Iris pigment epithelial cell (primary cell): ENCODE measurements around the gene C12orf75.
"Not testable (repeated sequence)": the region's sequence is repeated elsewhere in the genome, so short reads cannot be mapped to it uniquely, and the experiment has no call there.

Experiments used
- DNase-seq: peaks from one replicate; pipeline ENCODE4 v3.0.0-alpha.2; 2011; ENCODE audit warnings: low read depth

The C12orf75 gene

DNA sequence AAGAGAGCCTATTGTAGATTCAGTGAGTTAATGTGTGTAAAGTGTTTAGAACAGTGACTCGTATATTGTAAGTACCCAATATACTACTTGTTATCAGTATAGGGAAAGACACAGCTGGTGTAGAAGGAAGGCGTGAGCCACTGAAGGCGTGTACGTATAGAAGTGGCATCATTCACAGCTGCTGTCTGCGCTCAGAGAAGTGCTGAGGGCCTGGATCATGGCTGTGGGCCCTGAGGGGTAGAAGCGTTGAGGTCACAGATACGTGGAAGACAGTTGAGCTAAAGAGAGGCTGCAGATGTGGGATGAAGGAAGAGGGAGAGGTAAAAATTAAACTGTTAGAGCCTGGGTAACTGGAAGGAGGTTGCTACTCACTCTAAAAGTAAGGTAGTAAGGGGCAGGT is 5.9 kb downstream of the C12orf75 start:
- no peak for DNase-seq

DNA sequence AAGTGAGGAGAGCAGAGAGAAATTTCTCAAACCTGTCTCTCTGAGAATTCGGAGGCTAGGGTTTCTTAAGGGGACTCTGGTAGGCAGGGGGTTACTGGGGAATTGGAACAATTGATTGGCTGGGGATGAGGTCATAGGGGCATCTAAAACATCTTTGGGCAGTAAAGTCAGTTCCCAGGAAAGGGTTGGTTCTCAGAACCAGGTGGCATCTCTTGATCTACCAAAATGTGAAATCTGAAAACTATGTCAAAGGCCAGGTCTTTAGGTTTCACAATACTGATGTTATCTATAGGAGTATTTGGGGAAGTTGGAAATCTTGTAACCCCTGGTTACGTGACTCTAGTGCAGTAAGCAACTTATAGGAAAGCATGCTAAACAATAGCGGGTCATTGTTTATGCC is 6.9 kb downstream of the C12orf75 start:
- no peak for DNase-seq

DNA sequence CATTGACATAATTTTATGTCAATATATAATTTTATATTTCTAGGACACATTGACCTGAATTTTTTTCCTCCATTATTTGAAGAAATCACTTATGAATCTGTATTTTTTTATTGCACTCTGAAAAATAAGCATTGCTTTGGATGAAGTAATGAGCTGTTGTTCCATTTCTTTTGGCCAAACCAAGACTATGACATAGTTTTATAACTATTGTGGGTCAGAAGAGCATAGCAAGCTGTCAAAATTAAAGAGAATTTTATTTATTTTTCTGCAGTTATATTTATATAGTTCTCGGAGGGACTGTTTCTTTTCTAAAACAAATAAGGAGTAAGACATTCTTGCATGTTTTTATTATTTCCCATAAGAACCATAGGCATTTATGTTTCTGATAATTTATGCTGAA is 8.5 kb downstream of the C12orf75 start:
- no peak for DNase-seq

DNA sequence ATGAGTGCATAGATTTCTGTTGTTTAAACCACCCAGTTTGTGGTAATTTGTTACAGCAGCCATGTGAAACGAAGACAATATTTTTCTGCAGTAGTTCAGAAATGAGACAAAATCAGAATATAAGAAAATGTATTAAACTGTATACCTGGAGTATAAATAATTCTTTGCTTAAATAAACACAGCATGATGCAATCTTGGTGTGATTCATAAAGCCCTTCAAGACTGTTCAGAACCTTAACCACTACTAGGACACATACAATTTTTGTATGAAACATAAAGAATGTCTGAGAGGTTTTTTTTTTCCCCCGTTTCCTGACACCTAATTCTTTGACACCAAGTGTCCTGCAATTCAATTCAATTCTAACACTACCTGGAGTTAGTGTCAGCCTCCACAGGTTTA is 10.5 kb downstream of the C12orf75 start:
- DNase-seq: peak; percentile 87

DNA sequence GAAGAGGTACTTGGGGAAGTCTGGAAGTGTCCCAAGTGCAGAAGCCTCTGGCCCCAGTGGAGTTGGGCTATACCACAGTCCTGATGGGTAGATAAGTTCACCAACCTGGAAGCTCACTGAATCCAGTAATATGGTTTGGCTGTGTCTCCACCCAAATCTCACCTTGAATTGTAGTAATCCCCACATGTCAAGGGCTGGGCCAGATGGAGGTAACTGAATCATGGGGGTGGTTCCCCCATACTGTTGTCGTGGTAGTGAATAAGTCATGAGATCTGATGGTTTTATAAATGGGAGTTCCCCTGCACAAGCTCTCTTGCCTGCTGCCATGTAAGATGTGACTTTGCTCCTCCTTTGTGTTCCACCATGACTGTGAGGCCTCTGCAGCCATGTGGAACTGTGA is 11.1 kb downstream of the C12orf75 start:
- not testable (repeated sequence) for DNase-seq

DNA sequence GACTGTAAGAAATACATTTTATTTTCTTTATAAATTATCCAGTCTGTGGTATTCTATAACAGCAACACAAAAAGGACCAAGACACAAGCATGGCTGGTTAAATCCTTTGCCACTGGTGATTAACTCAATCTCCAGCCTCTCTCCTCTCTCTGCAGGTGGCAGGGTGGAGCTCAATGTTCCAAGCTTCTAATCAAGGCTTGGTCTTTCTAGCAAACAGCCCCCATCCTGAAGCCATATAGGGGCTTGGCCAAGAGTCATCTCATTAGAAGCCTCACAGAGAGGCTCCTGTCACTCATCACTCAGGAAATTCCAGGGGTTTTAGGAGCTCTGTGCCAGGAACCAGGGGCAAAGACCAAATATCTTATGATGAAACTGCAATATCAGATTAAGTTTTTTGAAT is 12.0 kb downstream of the C12orf75 start:
- DNase-seq: no peak

DNA sequence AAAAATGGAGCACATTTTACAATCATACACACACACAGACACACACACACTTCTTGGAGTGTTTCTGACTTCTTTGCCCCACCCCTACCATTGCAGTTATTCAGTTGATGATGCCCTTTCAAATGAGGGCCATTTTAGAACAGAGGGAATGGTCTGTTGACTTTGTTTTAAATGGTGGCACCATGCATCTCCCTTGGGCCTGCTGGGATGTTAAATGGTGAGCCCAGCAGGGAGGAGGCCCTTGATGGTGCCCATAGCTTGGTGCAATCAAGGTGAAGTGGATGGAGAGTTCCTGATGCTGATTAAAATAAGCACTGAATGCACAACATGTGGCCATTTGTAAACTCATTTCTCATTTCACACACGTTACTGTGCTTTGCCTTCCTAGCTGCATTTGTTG is 13.3 kb downstream of the C12orf75 start:
- DNase-seq: no peak

DNA sequence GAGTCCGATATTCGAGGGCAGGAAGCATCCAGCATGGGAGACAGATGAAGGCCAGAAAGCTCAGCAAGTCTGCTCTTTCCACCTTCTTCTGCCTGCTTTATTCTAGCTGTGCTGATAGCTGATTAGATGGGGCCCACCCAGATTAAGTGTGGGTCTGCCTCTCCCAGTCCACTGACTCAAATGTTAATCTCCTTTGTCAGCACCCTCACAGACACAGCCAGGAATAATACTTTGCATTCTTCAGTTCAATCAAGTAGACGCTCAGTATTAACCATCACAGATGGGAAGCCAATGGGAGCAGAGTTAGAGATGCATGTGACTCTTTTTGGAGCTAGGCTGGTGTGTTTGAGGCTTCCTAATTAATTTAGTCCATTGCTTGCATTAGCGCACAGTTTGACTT is 17.0 kb downstream of the C12orf75 start:
- DNase-seq: no peak

DNA sequence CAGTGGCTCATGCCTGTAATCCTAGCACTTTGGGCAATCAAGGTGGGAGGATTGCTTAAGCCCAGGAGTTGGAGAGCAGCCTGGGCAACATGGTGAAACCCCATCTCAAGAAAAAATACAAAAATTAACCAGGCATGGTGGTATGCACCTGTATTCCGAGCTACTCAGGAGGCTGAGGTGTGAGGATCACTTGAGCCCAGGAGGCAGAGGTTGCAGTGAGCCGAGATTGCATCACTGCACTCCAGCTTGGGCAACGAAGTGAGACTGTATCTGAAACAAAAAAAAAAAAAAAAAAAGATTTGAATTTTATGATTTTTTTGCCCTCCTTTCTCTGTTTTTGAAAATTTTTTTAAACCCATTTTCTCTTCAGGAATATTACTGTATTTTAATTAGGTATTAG is 17.7 kb downstream of the C12orf75 start:
- DNase-seq: no peak

DNA sequence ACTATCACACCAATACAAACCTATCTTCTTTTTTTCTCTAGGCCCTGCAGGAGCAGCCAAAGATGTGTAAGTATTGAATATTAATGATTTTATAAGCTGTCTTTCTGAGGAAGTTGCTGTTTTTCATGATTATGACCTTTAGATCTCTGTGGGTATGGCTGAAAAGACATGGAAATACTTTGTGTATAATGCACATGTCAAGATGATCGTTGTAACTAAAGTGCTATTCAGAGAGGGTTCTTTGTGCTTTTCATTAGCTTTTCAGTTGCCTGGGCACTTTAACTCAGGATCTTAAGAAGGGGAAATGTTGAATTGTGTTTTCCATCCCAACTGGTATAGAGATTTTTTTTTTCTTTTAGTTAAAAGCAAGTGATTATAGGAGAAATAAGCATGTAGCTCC is 18.1 kb downstream of the C12orf75 start:
- DNase-seq: peak; percentile 41

DNA sequence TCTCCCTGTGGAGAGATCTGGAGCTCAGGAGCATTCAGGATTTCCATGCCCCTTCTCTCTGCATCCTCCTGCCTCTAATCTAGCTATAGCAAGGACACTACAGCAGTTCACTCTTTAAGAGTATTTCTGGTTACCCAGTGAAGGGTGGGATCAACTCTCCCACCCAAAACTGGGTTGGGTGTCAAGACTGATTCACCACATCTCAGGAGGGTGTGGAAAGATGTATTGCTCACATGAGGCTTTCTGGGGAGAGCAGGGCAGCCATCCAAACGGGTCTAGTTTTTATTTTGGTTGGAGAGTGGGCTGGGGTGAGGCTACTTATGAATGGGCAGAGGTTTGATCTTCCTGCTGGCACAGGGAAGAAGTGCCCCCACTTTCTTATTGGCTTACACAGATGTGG is 18.6 kb downstream of the C12orf75 start:
- DNase-seq: no peak

DNA sequence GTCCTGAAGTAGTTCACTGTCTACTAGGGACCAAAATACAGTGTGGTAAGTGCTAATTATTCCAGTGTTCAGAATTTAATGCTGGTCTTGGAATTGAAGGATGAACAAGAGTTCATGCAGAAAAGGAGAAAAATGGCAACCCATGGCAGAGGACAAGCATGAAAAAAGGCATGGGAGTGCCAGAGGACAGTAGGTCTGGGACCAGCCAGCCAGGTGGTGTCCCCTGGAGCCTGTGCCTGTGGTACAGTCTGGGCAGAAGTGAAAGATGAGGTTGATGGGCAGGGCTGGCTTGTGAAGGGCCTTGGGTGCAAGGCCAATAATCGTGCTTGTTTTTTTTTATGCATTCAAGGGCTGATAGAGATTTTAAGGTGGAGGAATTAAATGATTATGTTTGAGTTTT is 21.0 kb downstream of the C12orf75 start:
- no peak for DNase-seq

DNA sequence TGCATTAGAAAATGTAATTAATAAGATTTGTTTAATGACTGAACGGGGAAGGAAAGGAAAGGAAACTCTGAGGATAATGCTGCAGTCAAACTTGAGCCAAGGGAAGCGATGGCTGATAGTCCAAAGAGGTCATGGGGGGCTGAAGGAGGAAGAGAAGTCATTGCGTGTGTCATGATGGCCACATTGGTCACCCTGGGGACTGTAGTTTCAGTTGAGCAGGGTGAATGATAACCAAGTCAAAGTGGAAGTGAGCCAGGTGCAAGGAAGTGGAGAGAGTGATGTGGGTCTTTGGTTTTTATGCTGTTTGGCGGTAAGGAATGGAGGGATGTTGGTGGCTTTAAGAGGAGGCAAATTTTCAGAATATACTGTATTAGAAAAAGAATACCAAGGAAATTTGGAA is 21.6 kb downstream of the C12orf75 start:
- no peak for DNase-seq

DNA sequence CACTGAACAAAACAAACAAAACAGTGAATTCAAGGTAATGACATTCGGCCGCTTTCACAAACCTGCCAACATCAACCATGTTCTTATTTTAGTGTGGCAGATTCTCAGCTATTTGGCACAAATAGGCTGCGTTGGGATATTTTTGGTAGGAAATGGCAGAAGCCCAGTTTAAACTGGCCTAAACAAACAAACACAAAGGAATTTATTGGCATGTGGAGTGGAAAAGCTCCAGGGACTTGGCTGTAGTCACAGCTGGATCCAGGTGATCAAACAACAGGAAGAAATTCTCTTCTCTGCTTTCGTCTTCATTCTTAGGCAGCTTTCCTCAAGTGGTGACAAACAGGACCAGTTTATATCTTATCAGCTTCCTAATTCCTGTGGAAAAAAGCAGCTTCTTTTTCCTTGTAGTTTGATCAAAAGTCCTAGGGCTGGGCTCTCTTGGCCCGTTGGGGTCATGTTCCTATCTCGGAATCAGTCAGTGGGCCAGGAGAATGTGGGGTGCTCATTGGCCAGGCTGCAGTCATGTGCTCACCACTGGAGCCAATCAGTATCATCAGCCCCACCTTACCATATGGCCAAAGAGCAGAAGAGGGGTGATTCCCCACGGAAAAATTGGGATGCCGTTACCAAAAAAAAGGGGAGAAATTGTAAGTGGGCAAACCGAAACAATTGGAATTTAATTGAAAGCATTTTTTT is 22.6 kb downstream of the C12orf75 start:
- no peak for DNase-seq

DNA sequence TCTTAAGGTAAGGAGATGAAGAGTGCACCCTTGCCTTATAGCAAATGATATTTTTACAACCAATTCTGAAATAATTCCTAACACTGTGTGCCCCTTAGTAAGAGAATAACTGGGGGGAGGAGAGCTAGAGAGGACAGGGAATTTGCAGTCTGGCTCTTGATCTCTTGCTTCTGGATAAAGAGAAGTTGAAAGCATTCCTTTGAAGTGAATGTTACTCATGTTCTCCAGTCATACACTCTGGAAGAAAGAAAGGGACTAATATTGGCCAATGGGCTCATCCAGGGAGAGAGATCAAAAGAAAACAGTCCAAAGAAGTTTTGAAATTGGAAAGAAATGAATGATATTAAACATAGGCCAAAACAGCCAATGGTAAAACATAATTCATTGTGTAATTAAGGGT is 25.3 kb downstream of the C12orf75 start:
- peak; percentile 73 for DNase-seq

DNA sequence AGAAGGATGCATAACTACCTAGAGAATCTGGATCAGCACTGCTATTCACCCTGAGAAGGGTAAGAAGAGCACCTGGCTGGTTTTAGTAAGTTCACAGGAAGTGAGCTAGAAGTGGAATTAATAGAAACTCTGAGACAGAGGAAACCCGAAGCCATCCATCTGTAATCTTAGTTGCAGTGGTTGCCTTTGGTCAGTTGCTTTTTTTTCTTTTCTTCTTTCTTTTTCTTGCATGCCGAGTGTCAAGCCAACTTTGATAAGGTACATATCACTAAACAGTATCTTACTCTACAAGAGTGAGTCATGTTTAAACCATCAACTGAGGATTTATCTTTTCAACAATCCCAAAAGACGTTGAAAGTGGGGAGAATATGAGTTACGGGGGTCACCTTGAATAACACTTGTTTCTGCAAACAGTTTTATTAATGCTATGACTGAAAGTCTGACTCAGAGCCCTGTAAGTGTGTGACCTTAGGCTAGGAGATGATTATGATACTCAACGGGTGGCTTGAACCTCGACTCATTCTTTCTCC is 26.7 kb downstream of the C12orf75 start:
- peak; percentile 58 for DNase-seq

DNA sequence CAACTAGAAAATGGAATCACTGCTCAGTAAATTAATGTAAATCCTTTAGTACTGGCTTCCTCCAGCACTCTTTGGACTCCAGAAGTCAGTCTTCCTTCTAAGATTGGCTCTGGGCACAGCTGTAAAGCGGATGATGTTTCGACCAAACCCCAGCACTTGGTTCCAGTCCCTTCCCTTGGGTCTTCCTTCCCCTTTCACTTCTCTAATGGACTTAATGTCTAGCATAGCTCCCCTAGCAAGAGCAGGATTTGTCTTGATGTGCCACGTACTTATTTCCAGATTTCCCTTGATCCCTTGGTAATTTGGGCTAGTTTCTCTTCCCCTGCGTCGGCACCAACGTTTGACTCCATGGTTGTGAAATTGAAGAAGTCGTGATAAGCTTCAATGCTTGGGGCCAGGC is 28.3 kb downstream of the C12orf75 start:
- no peak for DNase-seq

DNA sequence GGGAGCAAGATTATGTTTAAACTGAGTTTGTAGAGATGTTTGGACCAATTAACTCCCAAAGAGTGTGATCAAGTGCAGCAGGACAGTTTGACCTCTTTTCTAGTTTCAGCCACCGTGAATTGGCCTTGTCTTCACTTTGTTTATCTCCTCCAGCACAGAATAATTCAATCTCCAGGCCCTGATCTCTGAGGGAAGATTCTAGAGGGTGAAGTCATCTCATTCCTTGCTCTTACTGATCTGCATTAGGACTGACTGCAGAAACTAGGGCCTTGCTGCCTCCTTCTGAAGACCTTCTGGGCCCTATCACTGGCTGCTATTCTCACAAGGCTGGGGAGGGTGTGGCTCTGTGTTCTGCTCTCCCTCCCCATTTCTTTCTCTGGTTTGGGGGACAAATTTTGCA is 29.4 kb downstream of the C12orf75 start:
- peak; percentile 68 for DNase-seq

DNA sequence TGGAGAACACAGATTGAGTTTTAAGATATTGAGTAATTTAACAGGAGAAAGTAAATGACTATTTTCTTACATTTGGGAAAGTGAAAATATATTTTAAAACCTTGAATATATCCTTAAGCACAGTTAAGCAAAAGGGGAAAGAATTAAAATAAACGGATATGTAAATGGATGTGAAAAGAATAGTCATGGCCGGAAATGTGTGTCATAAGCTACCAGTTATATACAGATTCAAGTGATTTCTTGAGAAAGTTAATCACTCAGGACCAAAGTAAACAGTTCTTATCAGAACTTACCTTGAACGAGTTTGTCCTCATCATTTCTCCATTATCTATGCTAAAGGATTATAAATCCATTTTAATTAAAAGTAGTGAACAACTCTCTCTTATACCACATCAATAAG is 33.4 kb downstream of the C12orf75 start:
- no peak for DNase-seq

DNA sequence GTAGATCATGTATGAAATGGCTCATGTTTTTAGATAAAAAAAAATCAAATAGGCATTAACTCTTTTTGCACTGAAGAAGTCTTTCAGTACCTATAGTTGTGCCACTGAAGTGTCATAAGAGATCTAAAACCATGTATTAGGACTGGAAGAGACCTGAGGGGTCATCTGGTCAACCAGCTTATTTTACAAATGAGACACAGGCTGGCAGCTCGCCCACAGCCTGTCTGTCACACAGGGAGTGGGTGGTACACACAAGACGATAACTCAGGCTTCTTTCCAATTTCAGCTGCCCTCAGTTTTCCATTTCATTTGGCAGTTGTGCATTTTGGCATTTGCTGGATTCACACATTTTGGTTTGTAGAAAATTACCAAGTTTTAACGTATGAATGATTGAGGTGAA is 34.7 kb downstream of the C12orf75 start:
- DNase-seq: no peak

DNA sequence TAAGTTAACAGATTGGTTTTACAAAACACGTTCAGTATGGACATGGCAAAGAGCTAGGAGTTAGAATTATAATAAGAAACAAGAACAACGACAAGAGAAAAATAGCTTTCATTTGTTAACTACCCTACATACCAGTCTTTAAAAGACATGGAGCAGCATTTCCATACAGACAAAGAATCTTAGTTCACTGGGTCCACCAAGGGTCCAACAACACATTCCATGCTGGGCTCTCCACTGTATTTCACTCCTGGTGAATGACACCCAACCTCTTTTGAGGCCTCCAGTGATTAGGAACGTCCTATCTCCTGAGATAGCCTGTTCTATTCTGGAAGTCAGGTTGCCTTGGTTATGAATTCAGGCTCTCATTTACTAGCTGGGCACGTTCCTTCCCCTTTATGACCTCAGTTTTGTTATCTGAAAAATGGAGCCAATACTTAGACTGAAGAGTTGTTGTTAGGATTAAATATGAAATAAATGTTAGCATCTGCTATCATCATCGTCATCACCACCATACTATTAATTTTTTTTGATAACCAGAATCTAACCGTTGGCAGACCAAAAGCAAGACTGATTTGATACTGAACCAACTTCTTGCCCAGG is 37.7 kb downstream of the C12orf75 start:
- no peak for DNase-seq

DNA sequence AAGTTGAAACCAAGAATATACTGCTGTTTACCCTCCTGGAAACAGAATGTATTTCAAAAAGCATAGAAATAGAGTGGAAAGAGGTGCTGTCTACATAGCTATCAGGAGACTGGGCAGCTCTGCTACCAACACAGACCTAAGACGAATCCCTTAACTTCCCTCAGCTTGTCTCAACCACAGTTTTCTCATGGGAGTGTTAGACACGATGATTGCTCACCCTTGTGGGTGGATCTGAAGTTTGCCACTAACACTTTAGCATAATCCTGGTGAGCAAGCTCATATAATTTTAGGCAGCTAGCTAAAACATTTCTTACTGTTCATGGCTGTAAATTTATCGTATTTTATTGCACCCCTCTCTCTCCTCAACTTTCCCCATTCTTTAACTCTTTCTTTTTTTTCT is 38.5 kb downstream of the C12orf75 start:
- peak; percentile 86 for DNase-seq

DNA sequence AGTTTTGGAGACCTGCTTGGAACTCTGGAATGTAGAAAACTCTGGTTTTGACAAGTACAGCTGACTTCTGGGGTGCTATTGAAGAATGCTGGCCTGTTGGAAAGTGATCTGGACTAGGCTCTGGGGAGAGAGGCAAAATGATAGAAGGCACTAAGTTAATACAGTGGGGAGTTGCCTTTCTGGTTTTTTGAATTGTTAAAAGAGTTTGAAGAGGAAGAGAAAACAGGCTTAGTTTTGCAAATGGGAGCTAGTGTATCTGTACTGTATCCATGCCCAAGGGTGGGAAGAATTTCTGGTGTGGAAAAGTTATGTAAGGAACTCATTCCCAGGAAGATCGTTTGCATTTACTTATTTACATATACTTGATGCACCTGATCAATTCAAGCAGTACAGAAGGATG is 43.8 kb downstream of the C12orf75 start:
- no peak for DNase-seq

DNA sequence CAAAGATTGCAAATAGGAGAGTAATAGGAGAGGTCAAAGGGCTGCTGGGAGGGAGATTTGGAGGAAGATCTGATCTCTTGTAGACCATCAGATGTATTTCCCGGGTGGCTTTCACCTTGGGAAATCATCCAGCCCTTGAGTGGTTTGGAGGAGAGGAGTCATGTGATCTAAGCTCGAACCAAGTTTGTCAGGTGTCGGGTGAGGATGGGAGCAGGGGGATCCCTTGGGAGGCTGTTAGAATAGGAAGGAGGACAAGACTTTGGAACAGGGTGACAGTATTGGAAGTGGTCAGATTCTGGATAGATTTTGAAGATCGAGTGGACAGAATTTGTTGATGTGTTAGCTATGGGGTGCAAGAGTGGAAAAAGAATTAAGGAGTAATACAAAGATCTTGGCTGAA is 46.6 kb downstream of the C12orf75 start:
- no peak for DNase-seq
